ENCODE data around the gene FAM210A.

- TF ChIP-seq, protein P1, sequence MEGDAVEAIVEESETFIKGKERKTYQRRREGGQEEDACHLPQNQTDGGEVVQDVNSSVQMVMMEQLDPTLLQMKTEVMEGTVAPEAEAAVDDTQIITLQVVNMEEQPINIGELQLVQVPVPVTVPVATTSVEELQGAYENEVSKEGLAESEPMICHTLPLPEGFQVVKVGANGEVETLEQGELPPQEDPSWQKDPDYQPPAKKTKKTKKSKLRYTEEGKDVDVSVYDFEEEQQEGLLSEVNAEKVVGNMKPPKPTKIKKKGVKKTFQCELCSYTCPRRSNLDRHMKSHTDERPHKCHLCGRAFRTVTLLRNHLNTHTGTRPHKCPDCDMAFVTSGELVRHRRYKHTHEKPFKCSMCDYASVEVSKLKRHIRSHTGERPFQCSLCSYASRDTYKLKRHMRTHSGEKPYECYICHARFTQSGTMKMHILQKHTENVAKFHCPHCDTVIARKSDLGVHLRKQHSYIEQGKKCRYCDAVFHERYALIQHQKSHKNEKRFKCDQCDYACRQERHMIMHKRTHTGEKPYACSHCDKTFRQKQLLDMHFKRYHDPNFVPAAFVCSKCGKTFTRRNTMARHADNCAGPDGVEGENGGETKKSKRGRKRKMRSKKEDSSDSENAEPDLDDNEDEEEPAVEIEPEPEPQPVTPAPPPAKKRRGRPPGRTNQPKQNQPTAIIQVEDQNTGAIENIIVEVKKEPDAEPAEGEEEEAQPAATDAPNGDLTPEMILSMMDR (IDR thresholded peaks at IDR 0.05): no peak
- no peak for TF ChIP-seq POLR2A (IDR thresholded peaks at IDR 0.05)
Measured at GRCh38 chr18:13696961-13697360, 29.4 kb downstream of the FAM210A start.

Measured in esophagus squamous epithelium (tissue), 4 donors.